Lung (tissue), 12 donors: ENCODE data around the gene COL4A2. TPM values are rescaled to one million over a fixed set of nuclear protein-coding genes. Genes with fewer than 3 reads are reported as not detected.
A peak's percentile ranks its signal among the peaks of the same experiment; 100 is the strongest.

Experiments used
- ATAC-seq: fragments of 200-7000 bp; cut with Tn5 transposase; one replicate; pipeline ENCODE4 v1.9.1; 2020; ENCODE audit warnings: moderate number of reproducible peaks; ENCODE audit not compliant: insufficient read depth, low FRiP score
- DNase-seq, 3 donors: peaks; one replicate each; pipeline ENCODE4 v3.0.0-alpha.2; 2013 to 2017
- H3K27ac ChIP-seq, 2 donors: one replicate each; pipeline ENCODE4 v1.5.1; 2013; ENCODE audit warnings: mild to moderate bottlenecking in 2 of 2, moderate library complexity in 2 of 2, control low read depth in 1 of 2, inconsistent platforms in 1 of 2, low read depth in 1 of 2, low read length in 1 of 2
- H3K27me3 ChIP-seq, 3 donors: one replicate each; pipeline ENCODE4 v1.5.1; 2013; ENCODE audit warnings: low read length in 2 of 3; ENCODE audit not compliant: control insufficient read depth in 3 of 3, insufficient read depth in 3 of 3
- H3K36me3 ChIP-seq, 4 donors: one replicate each; pipeline ENCODE4 v1.5.1; 2013; ENCODE audit warnings: low read length in 4 of 4, mild to moderate bottlenecking in 1 of 4, moderate library complexity in 1 of 4; ENCODE audit not compliant: control insufficient read depth in 4 of 4, insufficient read depth in 4 of 4
- H3K4me1 ChIP-seq, 5 donors: one replicate each; pipeline ENCODE4 v1.5.1; 2013; ENCODE audit warnings: low read length in 5 of 5, mild to moderate bottlenecking in 2 of 5, moderate library complexity in 1 of 5; ENCODE audit not compliant: control insufficient read depth in 5 of 5, insufficient read depth in 5 of 5
- H3K4me3 ChIP-seq: one replicate; pipeline ENCODE4 v1.5.1; 2013; ENCODE audit warnings: mild to moderate bottlenecking, control low read depth, moderate library complexity
- H3K9ac ChIP-seq, 2 donors: one replicate each; pipeline ENCODE4 v1.5.1; 2013; ENCODE audit warnings: low read length in 2 of 2, control low read depth in 1 of 2; ENCODE audit not compliant: insufficient read depth in 1 of 2
- H3K9me3 ChIP-seq, 4 donors: one replicate each; pipeline ENCODE4 v1.5.1; 2013; ENCODE audit warnings: low read length in 3 of 4, mild to moderate bottlenecking in 1 of 4, moderate library complexity in 1 of 4; ENCODE audit not compliant: control insufficient read depth in 4 of 4, insufficient read depth in 3 of 4
- WGBS, 2 donors: extraction: QIAGEN DNeasy Blood & Tissue Kit; methylation state at CpG; one replicate each; pipeline ENCODE4 v1.1.7; 2013; 5-methylcytosine and 5-hydroxymethylcytosine counted together
- polyA plus RNA-seq, 2 donors: library from polyadenylated mRNA; stranded (reverse); fragments of 200-250 nt; gene quantifications; one replicate each; pipeline ENCODE4 v1.2.1, GENCODE V29; 2013
- total RNA-seq, 2 donors: library from RNA; depleted of rRNA in 1 of 2; stranded (reverse); fragments of >200 nt in 1 of 2; gene quantifications; one replicate each; pipeline ENCODE4 v1.2.1, GENCODE V29; 2014 to 2021
- TF ChIP-seq, protein P1 (sequence below): IDR thresholded peaks from 2 replicates; pipeline ENCODE4 v1.5.1; 2012; ENCODE audit warnings: mild to moderate bottlenecking; ENCODE audit errors: control extremely low read depth, extremely low read depth
- donor health status: control.
- donor health status: control.
- donor health status: Bipolar disorder and iron deficiency.
- donor health status: healthy.
- donor health status: DM: yes; HTN: yes; CAD: no.

The COL4A2 gene
- total and polyA plus RNA-seq, 4 donors, result 169 to 627 (median 339) TPM

DNA sequence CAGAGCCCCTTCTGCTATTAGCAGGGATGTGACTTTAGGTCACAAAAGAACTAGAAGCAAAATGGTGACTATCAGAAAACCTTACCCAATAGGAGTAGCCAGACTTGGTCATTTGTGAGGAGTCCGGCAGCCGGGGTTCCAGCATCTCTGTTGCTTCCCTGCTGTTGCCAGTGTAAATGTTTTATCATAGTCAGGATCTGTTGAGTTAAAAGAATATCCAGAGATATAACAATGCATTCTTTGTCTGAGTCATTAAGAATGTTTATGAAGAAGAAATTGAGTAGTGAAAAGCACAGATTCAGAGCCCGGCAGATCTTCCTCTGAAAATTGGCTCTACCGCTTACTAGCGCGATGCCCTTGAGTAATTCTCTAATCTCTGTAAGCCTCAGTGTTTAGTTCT lies 84.2 kb downstream of the COL4A2 start:
- H3K27me3 ChIP-seq, result no peaks in the 10 kb centered on the region
- no peak for DNase-seq
- no peak overlapping the region for H3K4me3 ChIP-seq
- no peaks in the 10 kb centered on the region for H3K9me3 ChIP-seq
- ATAC-seq, result no peak
- WGBS, 2 donors, result 90% methylated on average over 6 of the region's 6 CpGs
- peaks cover 17 to 34% (median 25%) of the 10 kb centered on the region in 5 donors for H3K4me1 ChIP-seq
- peaks cover 0 to 3% (median under 1%) of the 10 kb centered on the region in 4 donors for H3K36me3 ChIP-seq
- TF ChIP-seq, protein P1, sequence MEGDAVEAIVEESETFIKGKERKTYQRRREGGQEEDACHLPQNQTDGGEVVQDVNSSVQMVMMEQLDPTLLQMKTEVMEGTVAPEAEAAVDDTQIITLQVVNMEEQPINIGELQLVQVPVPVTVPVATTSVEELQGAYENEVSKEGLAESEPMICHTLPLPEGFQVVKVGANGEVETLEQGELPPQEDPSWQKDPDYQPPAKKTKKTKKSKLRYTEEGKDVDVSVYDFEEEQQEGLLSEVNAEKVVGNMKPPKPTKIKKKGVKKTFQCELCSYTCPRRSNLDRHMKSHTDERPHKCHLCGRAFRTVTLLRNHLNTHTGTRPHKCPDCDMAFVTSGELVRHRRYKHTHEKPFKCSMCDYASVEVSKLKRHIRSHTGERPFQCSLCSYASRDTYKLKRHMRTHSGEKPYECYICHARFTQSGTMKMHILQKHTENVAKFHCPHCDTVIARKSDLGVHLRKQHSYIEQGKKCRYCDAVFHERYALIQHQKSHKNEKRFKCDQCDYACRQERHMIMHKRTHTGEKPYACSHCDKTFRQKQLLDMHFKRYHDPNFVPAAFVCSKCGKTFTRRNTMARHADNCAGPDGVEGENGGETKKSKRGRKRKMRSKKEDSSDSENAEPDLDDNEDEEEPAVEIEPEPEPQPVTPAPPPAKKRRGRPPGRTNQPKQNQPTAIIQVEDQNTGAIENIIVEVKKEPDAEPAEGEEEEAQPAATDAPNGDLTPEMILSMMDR, result no peak
- no peak overlapping the region for H3K9ac ChIP-seq
- H3K27ac ChIP-seq, result peak overlapping the region in 1 of 2 donors; percentile 3

DNA sequence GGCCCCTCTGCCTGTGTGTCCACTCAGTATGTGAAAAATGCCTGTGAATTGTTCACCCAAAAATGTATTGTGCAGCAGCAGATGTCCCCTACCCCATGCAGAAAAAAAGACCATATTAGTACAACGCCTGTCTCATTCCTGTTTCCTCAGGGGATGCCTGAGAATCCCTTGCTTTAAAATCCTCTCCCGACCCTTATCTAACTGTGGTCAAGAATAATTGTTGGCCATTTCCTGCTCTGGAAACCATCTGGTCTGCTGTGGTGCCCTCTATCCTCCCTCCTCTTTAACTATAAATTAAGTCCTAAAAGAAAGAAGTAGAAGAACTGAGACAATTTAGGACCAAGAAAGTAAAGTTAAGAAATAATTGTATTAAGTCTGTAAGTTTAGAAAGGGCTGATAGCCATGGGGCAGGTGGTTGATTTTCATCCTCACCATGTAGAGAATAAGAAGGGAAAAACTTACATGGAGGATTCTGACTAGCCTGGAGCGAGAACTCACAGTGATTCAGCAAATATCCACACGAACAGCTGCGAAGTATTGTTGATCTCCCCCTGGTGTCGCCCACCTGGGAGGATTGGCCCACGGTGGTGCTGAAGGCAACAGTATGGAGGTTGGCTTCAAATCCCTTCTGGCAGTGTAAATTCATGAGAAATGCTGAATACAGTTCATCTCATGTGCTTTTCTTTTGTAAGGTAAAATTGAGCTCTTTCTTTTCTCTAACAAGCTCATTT lies 85.6 kb downstream of the COL4A2 start:
- Histone ChIP-seq H3K4me3 (no peak overlapping the region), H3K36me3 (peaks cover 0 to 3% (median under 1%) of the 10 kb centered on the region in 4 donors), H3K4me1 (peaks cover 14 to 37% (median 24%) of the 10 kb centered on the region in 5 donors), H3K9me3 (no peaks in the 10 kb centered on the region), H3K27me3 (no peaks in the 10 kb centered on the region), H3K9ac (no peak overlapping the region), H3K27ac (peak overlapping the region in 1 of 2 donors; percentile 28)
- WGBS, 2 donors, result 24 to 57% methylated on average over 7 of the region's 7 CpGs
- TF ChIP-seq, protein P1, result no peak
- DNase-seq, result no peak
- no peak for ATAC-seq

DNA sequence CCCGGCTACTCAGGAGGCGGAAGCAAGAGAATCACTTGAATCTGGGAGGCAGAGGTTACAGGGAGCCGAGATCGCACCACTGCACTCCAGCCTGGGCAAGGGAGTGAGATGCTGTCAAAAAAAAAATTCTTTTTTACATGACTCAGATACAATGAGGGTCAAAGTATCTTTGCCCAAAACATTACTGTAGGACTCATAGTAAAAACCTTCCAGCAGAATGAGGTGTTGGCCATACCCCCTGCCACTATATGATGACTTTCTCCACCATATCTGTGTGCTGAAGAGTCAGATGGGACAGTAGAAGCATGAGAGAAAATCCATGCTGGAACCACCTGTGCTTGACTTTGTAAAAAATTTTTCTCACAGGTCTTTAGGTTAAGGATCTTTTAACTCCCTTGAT lies 86.7 kb downstream of the COL4A2 start:
- WGBS, 2 donors, result 96% methylated on average over 4 of the region's 4 CpGs
- H3K27ac ChIP-seq, result no peak overlapping the region
- no peak for ATAC-seq

More for the DNA sequence above, 86.7 kb downstream of the COL4A2 start:
- H3K9ac ChIP-seq, result no peak overlapping the region
- no peak overlapping the region for H3K4me3 ChIP-seq
- no peak for DNase-seq
- H3K36me3 ChIP-seq, result peaks cover 0 to 3% (median under 1%) of the 10 kb centered on the region in 4 donors
- H3K27me3 ChIP-seq, result no peaks in the 10 kb centered on the region
- no peaks in the 10 kb centered on the region for H3K9me3 ChIP-seq
- peaks cover 12 to 36% (median 21%) of the 10 kb centered on the region in 5 donors for H3K4me1 ChIP-seq
- TF ChIP-seq, protein P1, result no peak
